Measurements from ENCODE around the gene SNX21.
"Not testable (repeated sequence)": the region's sequence is repeated elsewhere in the genome, so short reads cannot be mapped to it uniquely, and the experiment has no call there.

The SNX21 gene

GRCh38 chr20:45822857-45823256 lies 10.7 kb upstream of the SNX21 start:
- no peak for DNase-seq (ENCODE audit: low spot score)

GRCh38 chr20:45823949-45824835 lies 9.4 kb upstream of the SNX21 start:
- peak; percentile 11 for DNase-seq (ENCODE audit: low spot score)

GRCh38 chr20:45826381-45827019 lies 7.1 kb upstream of the SNX21 start:
- DNase-seq (ENCODE audit: low spot score), result no peak

GRCh38 chr20:45827030-45827652 lies 6.5 kb upstream of the SNX21 start, which contains the start of gene TNNC2:
Gene TNNC2, minus strand, starts transcription at chr20:45827312. Its CDS starts 64 bp downstream, at chr20:45827248.
- DNase-seq (ENCODE audit: low spot score), result no peak

GRCh38 chr20:45827712-45828111 lies 5.9 kb upstream of the SNX21 start:
- no peak for DNase-seq (ENCODE audit: low spot score)

GRCh38 chr20:45828589-45828988 lies 5.0 kb upstream of the SNX21 start:
- no peak for DNase-seq (ENCODE audit: low spot score)

- not testable (repeated sequence) for DNase-seq (ENCODE audit: low spot score)
Measured at GRCh38 chr20:45829673-45830106, 3.9 kb upstream of the SNX21 start.

- DNase-seq (ENCODE audit: low spot score), result no peak
Measured at GRCh38 chr20:45832619-45833018, 980 bp upstream of the SNX21 start.

- DNase-seq (ENCODE audit: low spot score), result no peak
Measured at GRCh38 chr20:45833883-45834796, 541 bp downstream of the SNX21 start.

GRCh38 chr20:45834797-45835161 lies 1.2 kb downstream of the SNX21 start:
- DNase-seq (ENCODE audit: low spot score), result no peak

- peak; percentile 45 for DNase-seq (ENCODE audit: low spot score)
Measured at GRCh38 chr20:45835329-45835765, 1.7 kb downstream of the SNX21 start.

GRCh38 chr20:45835825-45836224 lies 2.2 kb downstream of the SNX21 start:
- no peak for DNase-seq (ENCODE audit: low spot score)

- DNase-seq (ENCODE audit: low spot score), result no peak
Measured at GRCh38 chr20:45836841-45837240, 3.2 kb downstream of the SNX21 start.

GRCh38 chr20:45840700-45841198 lies 7.2 kb downstream of the SNX21 start:
- no peak for DNase-seq (ENCODE audit: low spot score)

- no peak for DNase-seq (ENCODE audit: low spot score)
Measured at GRCh38 chr20:45841407-45842129, 8.0 kb downstream of the SNX21 start.

- peak; percentile 67 for DNase-seq (ENCODE audit: low spot score)
Measured at GRCh38 chr20:45842169-45842812, 8.7 kb downstream of the SNX21 start.

- no peak for DNase-seq (ENCODE audit: low spot score)
Measured at GRCh38 chr20:45843506-45843905, 9.9 kb downstream of the SNX21 start.

- no peak for DNase-seq (ENCODE audit: low spot score)
Measured at GRCh38 chr20:45845452-45845851, 11.9 kb downstream of the SNX21 start.

- no peak for DNase-seq (ENCODE audit: low spot score)
Measured at GRCh38 chr20:45848421-45848820, 14.8 kb downstream of the SNX21 start.

GRCh38 chr20:45848969-45849582 lies 15.5 kb downstream of the SNX21 start:
- DNase-seq (ENCODE audit: low spot score), result no peak
